LNCAP (cell line): ENCODE data around the gene WFDC5.

Experiments
- CTCF ChIP-seq: fragments of 450-650 bp; IDR thresholded peaks from 2 replicates; pipeline ENCODE4 v1.5.1; 2017; ENCODE audit warnings: mild to moderate bottlenecking

WFDC5 gene

DNA sequence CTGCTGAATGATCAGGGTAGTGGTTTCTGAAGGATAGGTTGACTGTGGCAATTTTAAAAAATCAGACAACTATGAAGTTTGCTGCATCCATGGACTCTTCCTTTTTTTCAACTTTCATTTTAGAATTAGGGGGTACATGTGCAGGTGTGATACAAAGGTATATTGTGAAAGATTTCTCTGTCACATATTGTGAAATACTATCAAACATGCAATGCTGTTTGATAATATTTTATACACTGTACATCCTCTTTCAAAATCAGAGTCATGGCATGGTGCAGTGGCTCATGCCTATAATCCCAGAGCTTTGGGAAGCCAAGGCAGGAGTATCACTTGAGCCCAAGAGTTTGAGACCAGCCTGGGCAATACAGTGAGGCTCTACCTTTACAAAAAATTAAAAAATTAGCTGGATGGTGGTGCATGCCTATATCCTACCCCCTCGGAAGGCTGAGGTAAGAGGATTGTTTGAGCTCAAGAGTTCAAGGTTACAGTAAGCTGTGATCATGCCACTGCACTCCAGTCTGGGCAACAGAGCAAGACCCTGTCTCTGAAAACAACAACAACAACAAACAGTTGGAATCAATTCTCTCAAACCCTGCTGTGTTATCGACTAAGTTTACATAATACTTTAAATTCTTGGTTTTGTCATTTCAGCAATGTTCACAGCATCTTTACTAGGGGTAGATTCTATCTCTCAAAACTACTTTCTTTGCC is 4.7 kb upstream of the WFDC5 start:
- TF ChIP-seq CTCF = no peak

GRCh38 chr20:45118028-45118427 is 3.1 kb upstream of the WFDC5 start:
- peak; percentile 18; the same call in 1 of the 2 replicates for TF ChIP-seq CTCF

DNA sequence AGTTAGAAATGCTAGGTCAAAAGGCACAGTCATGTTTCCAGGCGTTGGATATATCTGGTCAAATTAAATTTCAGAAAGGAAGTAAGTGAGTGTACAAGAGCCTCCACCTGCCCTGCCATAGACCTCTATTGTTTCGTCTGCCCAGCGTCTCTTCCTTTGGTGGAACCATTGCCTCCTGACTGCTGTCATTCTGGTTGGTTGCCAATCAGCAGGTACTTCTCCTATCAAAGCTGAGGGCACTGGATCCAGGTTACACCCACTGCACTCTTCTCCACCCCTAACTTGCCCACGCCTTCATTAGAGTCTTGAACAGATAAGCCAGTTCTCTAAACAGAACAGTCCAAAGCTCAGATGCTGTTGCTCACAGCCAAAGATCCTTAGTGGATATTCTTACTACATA is 2.6 kb upstream of the WFDC5 start:
- TF ChIP-seq CTCF = no peak

- no peak for TF ChIP-seq CTCF
Measured at GRCh38 chr20:45115829-45116228, 855 bp upstream of the WFDC5 start.

DNA sequence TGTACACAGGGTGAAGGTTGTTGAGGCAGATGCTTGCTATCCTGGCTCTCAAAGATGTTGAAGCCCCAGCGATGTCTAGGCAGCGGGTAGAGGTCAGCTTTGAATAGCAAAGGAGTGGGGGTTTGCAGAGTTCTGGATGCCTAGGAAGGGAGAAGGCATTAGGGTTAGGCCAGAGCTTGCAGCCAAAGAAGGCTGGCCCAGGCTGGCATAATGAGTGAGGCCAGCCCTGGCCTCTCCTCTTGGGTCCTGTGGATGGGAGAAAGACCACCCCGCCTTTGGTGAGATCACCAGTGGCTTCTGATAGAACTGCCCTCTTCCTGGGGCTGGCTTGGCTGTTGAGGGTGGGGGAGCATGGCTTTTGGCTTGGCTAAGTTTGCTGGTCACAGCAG is 406 bp upstream of the WFDC5 start:
- TF ChIP-seq CTCF = no peak

DNA sequence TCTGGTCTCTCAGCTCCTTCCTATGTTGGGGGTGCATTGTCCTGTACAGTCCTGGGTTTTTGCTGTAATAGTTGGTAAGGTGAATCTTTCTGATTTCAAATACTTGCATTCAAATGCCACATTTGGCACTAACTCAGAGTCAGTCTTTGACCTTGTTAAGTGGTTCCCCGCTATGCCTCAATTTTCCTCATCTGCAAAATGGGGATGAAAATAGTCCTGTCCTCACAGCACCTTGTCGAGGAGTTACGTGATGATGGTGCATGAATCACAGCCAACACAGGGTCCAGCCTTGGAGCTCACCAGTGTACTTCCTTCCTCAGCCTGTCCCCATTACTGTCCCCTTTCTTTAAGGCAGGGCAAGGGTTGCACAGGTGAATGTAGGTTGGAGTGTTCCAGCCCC is 1.1 kb downstream of the WFDC5 start:
- TF ChIP-seq CTCF = no peak

DNA sequence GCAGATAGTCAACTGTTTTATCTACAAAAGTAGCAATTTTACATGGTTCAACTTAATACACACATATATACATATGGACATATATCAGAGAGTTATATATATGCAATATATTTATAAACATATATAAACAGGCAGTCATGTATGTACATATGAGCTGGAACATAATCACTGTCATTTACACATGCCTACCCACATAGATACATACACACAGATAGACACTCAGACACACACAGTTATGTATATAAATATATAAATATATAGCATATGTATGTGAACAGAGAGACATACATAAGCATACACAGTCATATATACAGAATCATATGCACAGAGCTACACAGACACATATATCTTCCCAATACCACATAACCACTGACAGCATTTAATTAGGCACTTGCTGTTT is 2.2 kb downstream of the WFDC5 start:
- TF ChIP-seq CTCF = no peak
